ENCODE measurements around the gene CRYGN.

DNA sequence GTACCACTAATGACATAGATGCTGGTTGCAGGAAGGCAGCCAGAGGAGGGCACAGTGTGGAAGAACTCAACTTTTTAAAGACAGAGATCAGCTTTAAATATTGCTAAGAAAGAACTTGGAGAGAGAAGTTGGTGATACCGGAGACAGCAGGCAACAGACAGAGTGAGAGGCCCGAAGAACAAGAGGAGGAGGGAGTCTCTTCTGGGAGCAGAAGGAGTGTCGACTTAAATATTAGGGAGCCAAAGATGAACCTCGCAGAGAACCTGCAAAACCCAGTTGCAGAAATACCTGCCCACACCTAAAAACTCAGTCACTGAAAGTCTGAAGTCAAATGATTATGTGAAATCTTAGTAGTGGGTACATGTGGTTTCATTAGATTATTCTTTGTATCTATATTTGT, 26.7 kb downstream of the CRYGN start:
- no peak for TF ChIP-seq JUNB (IDR thresholded peaks at IDR 0.05; ENCODE audit: unreplicated experiment)
- TF ChIP-seq, protein P1, sequence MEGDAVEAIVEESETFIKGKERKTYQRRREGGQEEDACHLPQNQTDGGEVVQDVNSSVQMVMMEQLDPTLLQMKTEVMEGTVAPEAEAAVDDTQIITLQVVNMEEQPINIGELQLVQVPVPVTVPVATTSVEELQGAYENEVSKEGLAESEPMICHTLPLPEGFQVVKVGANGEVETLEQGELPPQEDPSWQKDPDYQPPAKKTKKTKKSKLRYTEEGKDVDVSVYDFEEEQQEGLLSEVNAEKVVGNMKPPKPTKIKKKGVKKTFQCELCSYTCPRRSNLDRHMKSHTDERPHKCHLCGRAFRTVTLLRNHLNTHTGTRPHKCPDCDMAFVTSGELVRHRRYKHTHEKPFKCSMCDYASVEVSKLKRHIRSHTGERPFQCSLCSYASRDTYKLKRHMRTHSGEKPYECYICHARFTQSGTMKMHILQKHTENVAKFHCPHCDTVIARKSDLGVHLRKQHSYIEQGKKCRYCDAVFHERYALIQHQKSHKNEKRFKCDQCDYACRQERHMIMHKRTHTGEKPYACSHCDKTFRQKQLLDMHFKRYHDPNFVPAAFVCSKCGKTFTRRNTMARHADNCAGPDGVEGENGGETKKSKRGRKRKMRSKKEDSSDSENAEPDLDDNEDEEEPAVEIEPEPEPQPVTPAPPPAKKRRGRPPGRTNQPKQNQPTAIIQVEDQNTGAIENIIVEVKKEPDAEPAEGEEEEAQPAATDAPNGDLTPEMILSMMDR (conservative IDR thresholded peaks at IDR 0.05; ENCODE audit: low read depth in 2 of 2), result no peak

Data from GM23338 (cell line).